Right renal pelvis (tissue), 4 donors: ENCODE results near the gene ANGEL2. TPM values are rescaled to one million over a fixed set of nuclear protein-coding genes. Genes with fewer than 3 reads are reported as not detected.

Experiments
- DNase-seq, 4 donors: peaks; one replicate each; pipeline ENCODE4 v3.0.0-alpha.2; 2013; ENCODE audit warnings: low read depth in 4 of 4, low spot score in 3 of 4, missing footprints in 1 of 4
- polyA plus RNA-seq, 4 donors: library from polyadenylated mRNA; unstranded; fragments of 120-200 nt; gene quantifications; one replicate each; pipeline ENCODE4 v1.2.1, GENCODE V29; 2013; ENCODE audit not compliant: insufficient read length in 4 of 4

Gene ANGEL2
- polyA plus RNA-seq, 4 donors, result 32.1 to 39.9 (median 36.4) TPM

- no peak for DNase-seq
Observed at GRCh38 chr1:212954514-212954913, 61.2 kb downstream of the ANGEL2 start.

GRCh38 chr1:212953321-212953720 lies 62.3 kb downstream of the ANGEL2 start:
- no peak for DNase-seq

- no peak for DNase-seq
Observed at GRCh38 chr1:212952641-212952976, 63.1 kb downstream of the ANGEL2 start.

- no peak for DNase-seq
Observed at GRCh38 chr1:212951947-212952640, 63.6 kb downstream of the ANGEL2 start.

- no peak for DNase-seq
Observed at GRCh38 chr1:212951126-212951946, 64.3 kb downstream of the ANGEL2 start.

GRCh38 chr1:212950243-212951125 lies 65.2 kb downstream of the ANGEL2 start, which contains the start of gene VASH2:
VASH2 (plus strand) TSS chr1:212950541; CDS start chr1:212951543, 1,002 bp downstream.
- DNase-seq, result peak; percentile 79 to 91 (median 89)

- no peak for DNase-seq
Observed at GRCh38 chr1:212949771-212950170, 65.9 kb downstream of the ANGEL2 start.

- DNase-seq, result no peak
Observed at GRCh38 chr1:212946872-212947271, 68.8 kb downstream of the ANGEL2 start.

- DNase-seq, result no peak
Observed at GRCh38 chr1:212945463-212946160, 70.1 kb downstream of the ANGEL2 start.

- no peak for DNase-seq
Observed at GRCh38 chr1:212945056-212945455, 70.6 kb downstream of the ANGEL2 start.

GRCh38 chr1:212944229-212944901 lies 71.3 kb downstream of the ANGEL2 start:
- DNase-seq, result no peak

GRCh38 chr1:212943393-212943710 lies 72.3 kb downstream of the ANGEL2 start:
- DNase-seq, result no peak

GRCh38 chr1:212942679-212943392 lies 72.8 kb downstream of the ANGEL2 start:
- DNase-seq, result no peak

Other genes with a start within 250 kb of the ANGEL2 start
- gene NSL1, start 224.1 kb downstream of the ANGEL2 start, polyA plus RNA-seq, result 10 to 100 TPM; 46.4 to 49.8 (median 47.8) TPM
- gene TATDN3, start 224.0 kb downstream of the ANGEL2 start, polyA plus RNA-seq, result 10 to 100 TPM; 17.7 to 23.5 (median 22.7) TPM
- gene SPATA45, start 168.2 kb downstream of the ANGEL2 start, polyA plus RNA-seq, result under 1 TPM in 3 of 4 donors, not detected in 1; 0.53 to 0.64 (median 0.59) TPM
- 10 to 100 TPM; 20.8 to 29.4 (median 21.9) TPM for gene FLVCR1, start 157.6 kb downstream of the ANGEL2 start, polyA plus RNA-seq
- 10 to 100 TPM; 20.9 to 28.3 (median 25.8) TPM for gene VASH2, start 65.3 kb downstream of the ANGEL2 start, polyA plus RNA-seq
- gene RPS6KC1, start 35.4 kb upstream of the ANGEL2 start, polyA plus RNA-seq, result 10 to 100 TPM; 22.2 to 26.4 (median 25.4) TPM